Esophagus muscularis mucosa (tissue), 4 donors: Measurements from ENCODE around the gene COMMD9. TPM values are rescaled to one million over a fixed set of nuclear protein-coding genes. Genes with fewer than 3 reads are reported as not detected.
"Not testable (repeated sequence)": the region's sequence is repeated elsewhere in the genome, so short reads cannot be mapped to it uniquely, and the experiment has no call there.

ENCODE experiments used
- DNase-seq: peaks from one replicate; pipeline ENCODE4 v3.0.0-alpha.2; 2017; ENCODE audit errors: extremely low spot score
- H3K27ac ChIP-seq, 4 donors: fragments of 200-600 bp; sonication (generic); replicated peaks in 1 of 4; 1 replicate in 3 of 4; 2 replicates in 1 of 4; pipeline ENCODE4 v1.5.1; 2016 to 2019; ENCODE audit warnings: mild to moderate bottlenecking in 1 of 4
- H3K27me3 ChIP-seq, 4 donors: fragments of 200-600 bp; sonication (generic); one replicate each; pipeline versions ENCODE4 v1.5.1 to v1.6.0; 2016 to 2019
- H3K36me3 ChIP-seq, 4 donors: fragments of 200-600 bp; sonication (generic); one replicate each; pipeline ENCODE4 v1.5.1; 2016 to 2019
- H3K4me1 ChIP-seq, 4 donors: fragments of 200-600 bp; sonication (generic); one replicate each; pipeline ENCODE4 v1.5.1; 2016 to 2019
- H3K4me3 ChIP-seq, 4 donors: fragments of 200-600 bp; sonication (generic); 1 replicate in 2 of 4; 2 replicates in 2 of 4; pipeline ENCODE4 v1.5.1; 2016 to 2019; ENCODE audit warnings: mild to moderate bottlenecking in 4 of 4, moderate library complexity in 1 of 4
- H3K9me3 ChIP-seq, 4 donors: fragments of 200-600 bp; sonication (generic); 1 replicate in 3 of 4; 2 replicates in 1 of 4; pipeline ENCODE4 v1.5.1; 2016 to 2019
- EP300 ChIP-seq: sonication (generic); formaldehyde crosslinking; IDR thresholded peaks from one replicate; pipeline ENCODE4 v1.6.1; 2017; ENCODE audit warnings: antibody characterized with exemption
- POLR2A ChIP-seq: fragments of 450-650 bp; IDR thresholded peaks from one replicate; pipeline ENCODE4 v1.6.1; 2017; ENCODE audit warnings: antibody characterized with exemption, moderate library complexity, mild to moderate bottlenecking, low read depth
- POLR2AphosphoS5 ChIP-seq, 2 donors: sonication (generic); formaldehyde crosslinking; IDR thresholded peaks; one replicate each; pipeline ENCODE4 v1.6.1; 2017; ENCODE audit warnings: antibody characterized with exemption in 2 of 2
- WGBS: methylation state at CpG from one replicate; pipeline ENCODE4 v1.1.5; 2018; 5-methylcytosine and 5-hydroxymethylcytosine counted together
- intact Hi-C: fragments of 100-400 bp; cut with DNase I; formaldehyde crosslinking; loops from one replicate; pipeline ENCODE4 v1.15.1; 2023
- total RNA-seq, 4 donors: library from RNA; depleted of rRNA; stranded (reverse); fragments of >200 nt; gene quantifications; one replicate each; pipeline versions ENCODE4 v1.1.0 to v1.2.1, GENCODE V29; 2016
- TF ChIP-seq, protein P1 (sequence below), 3 experiments: fragments of 200-600 bp in 2 of 3; fragments of 450-650 bp in 1 of 3; sonication (generic) in 2 of 3; IDR thresholded peaks; one replicate each; pipeline ENCODE4 v1.5.1; 2017 to 2019; ENCODE audit warnings: antibody characterized with exemption in 3 of 3, mild to moderate bottlenecking in 2 of 3, moderate library complexity in 1 of 3

Gene COMMD9
- total RNA-seq, 4 donors from 2014 or later: 18.3 to 45.5 (median 27.7) TPM

DNA sequence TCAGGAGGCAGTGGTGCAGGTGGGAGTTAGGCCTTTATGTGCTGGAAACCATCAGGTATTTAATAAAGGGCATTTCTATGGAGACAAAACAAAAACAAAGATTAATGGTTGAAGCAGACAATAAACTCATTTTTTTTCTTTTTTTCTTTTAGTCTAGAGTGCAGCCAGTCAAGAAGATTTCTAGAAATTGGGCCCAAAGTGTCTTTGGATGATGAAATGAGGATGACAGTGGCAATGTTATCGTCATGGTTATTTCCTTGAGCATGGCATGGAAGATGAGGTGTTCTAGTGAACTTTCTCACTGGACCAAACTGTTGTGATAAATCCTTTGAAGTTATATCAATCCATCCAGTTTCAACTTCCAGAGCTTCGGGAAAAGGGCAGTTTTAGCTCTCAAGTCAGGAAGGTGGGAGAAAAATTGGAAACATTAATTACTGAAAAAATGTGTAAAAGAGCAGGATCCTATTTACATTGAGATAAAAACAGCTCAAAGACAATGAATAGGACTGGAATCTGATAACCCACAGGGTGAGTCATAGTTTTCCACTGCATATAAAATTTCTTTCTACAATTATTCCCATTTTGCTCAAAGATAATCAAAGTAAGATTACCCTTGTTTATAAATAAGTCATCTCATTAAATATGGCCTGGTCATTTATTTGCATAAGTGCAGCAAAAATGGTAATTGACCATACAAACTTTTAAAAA, 39.9 kb upstream of the COMMD9 start:
- no peak for TF ChIP-seq POLR2A
- no peak for TF ChIP-seq EP300
- TF ChIP-seq POLR2AphosphoS5 (IDR thresholded peaks at IDR 0.05): no peak
- TF ChIP-seq, protein P1, sequence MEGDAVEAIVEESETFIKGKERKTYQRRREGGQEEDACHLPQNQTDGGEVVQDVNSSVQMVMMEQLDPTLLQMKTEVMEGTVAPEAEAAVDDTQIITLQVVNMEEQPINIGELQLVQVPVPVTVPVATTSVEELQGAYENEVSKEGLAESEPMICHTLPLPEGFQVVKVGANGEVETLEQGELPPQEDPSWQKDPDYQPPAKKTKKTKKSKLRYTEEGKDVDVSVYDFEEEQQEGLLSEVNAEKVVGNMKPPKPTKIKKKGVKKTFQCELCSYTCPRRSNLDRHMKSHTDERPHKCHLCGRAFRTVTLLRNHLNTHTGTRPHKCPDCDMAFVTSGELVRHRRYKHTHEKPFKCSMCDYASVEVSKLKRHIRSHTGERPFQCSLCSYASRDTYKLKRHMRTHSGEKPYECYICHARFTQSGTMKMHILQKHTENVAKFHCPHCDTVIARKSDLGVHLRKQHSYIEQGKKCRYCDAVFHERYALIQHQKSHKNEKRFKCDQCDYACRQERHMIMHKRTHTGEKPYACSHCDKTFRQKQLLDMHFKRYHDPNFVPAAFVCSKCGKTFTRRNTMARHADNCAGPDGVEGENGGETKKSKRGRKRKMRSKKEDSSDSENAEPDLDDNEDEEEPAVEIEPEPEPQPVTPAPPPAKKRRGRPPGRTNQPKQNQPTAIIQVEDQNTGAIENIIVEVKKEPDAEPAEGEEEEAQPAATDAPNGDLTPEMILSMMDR (IDR thresholded peaks at IDR 0.05): no peak
- no peaks in the 10 kb centered on the region for H3K27me3 ChIP-seq
- no peak overlapping the region for H3K4me3 ChIP-seq
- 82% methylated on average over 2 of the region's 2 CpGs for WGBS
- peak; percentile 1 for DNase-seq
- no peaks in the 10 kb centered on the region for H3K36me3 ChIP-seq
- no peaks in the 10 kb centered on the region for H3K9me3 ChIP-seq
- intact Hi-C loops: no loop called here
- no peaks in the 10 kb centered on the region for H3K4me1 ChIP-seq
- no peak overlapping the region for H3K27ac ChIP-seq

DNA sequence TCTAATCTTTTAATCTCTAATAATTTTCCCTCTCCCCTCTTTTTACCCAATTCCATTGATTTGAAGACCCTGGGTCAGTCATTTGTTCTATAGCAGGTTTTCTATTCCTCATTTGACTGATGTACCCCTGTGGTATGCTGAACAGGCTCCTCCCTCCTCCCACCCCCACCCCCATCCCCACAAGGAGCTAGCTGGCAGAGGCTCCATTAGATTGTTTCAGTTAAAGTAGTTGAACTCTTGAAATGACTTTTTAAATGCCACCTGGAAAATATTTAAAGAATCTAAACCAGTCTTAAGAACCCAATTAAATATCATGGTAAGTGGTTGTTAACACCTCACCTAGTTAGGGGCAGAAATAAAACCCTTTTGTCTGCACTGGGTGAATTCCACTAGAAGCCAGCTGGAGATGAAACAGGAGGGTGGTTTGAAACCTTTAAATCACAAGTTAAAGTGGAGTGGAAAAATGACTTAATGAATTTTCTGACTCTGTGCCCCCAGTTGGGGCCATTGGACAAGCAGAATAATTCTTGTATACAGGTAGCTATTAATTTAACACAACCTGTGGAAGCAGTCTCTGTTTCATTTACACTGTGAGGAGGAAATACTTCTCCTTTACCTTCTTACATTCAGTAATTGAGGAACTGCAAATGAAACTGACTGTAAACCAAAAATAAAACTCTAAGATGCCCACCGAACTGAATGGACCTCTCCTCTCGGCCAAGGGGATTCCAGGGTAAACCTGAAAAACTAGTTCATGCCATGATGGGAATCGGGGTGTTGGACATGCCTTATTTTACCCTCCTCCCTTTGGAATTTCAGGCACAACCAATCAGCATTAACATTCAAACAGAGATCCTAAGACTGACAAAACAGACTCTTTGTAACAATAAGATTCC, 37.5 kb upstream of the COMMD9 start:
- Histone ChIP-seq H3K36me3 (no peaks in the 10 kb centered on the region), H3K4me1 (no peaks in the 10 kb centered on the region), H3K27me3 (no peaks in the 10 kb centered on the region), H3K27ac (no peak overlapping the region), H3K9me3 (no peaks in the 10 kb centered on the region), H3K4me3 (no peak overlapping the region)
- peak; percentile 8 for DNase-seq
- no peak for TF ChIP-seq POLR2AphosphoS5 (IDR thresholded peaks at IDR 0.05)
- no peak for TF ChIP-seq POLR2A
- TF ChIP-seq, protein P1 (IDR thresholded peaks at IDR 0.05): no peak
- no peak for TF ChIP-seq EP300
- 66% methylated on average over 3 of the region's 3 CpGs for WGBS
- intact Hi-C loops: no loop called here

DNA sequence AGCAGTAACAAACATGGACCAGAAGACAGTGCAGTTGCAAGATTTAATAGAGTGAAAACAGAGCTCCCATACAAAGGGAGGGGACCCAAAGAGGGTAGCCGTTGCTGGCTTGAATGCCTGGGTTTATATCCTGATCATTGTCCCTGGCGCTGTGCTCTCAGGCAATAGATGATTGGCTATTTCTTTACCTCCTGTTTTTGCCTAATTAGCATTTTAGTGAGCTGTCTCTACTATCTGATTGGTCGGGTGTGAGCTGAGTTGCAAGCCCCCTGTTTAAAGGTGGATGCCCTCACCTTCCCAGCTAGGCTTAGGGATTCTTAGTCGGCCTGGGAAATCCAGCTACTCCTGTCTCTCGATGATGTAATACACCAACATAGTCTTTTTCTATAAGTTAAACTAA, 36.2 kb upstream of the COMMD9 start:
- H3K4me1 ChIP-seq, DNase-seq, H3K9me3 ChIP-seq, H3K27me3 ChIP-seq, H3K27ac ChIP-seq, H3K36me3 ChIP-seq, intact Hi-C loops, H3K4me3 ChIP-seq: not testable (repeated sequence)
- WGBS: 88% methylated on average over 5 of the region's 5 CpGs

DNA sequence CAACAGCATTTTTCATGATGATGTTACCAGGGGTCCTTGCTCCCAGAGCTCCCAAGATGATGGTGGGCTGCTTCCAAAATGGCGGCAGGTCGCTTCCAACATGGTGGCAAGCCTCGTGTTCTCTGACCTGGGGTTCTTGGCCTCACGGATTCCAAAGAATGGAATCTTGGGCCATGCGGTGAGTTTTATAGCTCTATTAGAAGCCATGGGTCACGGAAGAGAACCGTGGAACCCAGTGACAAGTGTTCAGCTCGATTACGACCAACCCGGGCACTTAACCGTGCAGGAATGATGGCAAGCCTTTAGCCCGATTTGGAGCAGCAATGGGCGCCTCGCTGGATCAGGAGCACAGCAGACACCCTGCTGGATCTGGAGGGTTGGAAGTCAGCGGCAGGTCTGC, 35.7 kb upstream of the COMMD9 start:
- 96% methylated on average over 15 of the region's 15 CpGs for WGBS
- H3K27me3 ChIP-seq: not testable (repeated sequence)

DNA sequence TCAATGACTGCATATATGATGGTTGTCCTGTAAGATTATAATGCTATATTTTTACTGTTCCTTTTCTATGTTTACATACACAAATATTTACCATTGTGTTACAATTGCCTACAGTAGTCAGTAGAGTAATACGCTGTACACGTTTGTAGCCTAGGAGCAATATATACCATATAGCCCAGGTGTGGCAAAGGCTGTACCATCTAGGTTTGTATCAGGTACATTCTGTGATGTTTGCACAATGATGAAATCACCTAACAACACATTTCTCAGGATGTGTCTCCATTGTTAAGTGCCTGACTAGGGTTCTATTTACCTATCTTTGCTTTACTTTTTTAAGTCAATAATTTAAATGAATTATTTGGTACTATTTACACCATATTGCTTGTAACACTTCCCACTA, 28.8 kb upstream of the COMMD9 start:
- WGBS: 34% methylated on average over 2 of the region's 2 CpGs
- TF ChIP-seq EP300 (no peak), POLR2A (no peak)

More for the DNA sequence above, 35.7 kb upstream of the COMMD9 start:
- DNase-seq, H3K9me3 ChIP-seq, H3K4me3 ChIP-seq, H3K4me1 ChIP-seq, H3K36me3 ChIP-seq, intact Hi-C loops, H3K27ac ChIP-seq: not testable (repeated sequence)

DNA sequence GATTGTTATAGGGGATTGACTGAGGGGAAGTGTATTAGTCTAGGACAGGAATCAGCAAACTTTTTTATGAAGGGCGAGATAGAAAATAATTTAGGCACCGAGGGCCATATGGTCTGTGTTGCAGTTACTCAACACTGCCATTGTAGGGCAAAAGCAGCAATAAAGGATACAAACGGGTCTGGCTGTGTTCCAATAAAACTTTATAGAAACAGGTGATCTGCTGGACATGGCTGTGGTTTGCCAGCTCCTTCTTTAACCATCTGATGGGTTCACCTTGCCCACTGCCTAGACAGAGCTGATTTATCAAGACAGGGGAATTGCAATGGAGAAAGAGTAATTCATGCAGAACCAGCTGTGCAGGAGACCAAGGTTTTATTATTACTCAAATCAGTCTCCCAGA, 26.8 kb upstream of the COMMD9 start:
- TF ChIP-seq, protein P1 (IDR thresholded peaks at IDR 0.05): no peak
- TF ChIP-seq EP300: no peak
- TF ChIP-seq POLR2A: no peak
- no peak for TF ChIP-seq POLR2AphosphoS5 (IDR thresholded peaks at IDR 0.05)
- Histone ChIP-seq H3K27me3 (peaks cover 0 to 21% (median 0%) of the 10 kb centered on the region in 4 donors), H3K4me3 (no peak overlapping the region), H3K9me3 (no peaks in the 10 kb centered on the region), H3K4me1 (no peaks in the 10 kb centered on the region), H3K27ac (no peak overlapping the region), H3K36me3 (no peaks in the 10 kb centered on the region)
- no peak for DNase-seq
- intact Hi-C loops: no loop called here
- whole genome bisulfite sequencing: 57% methylated on average over 3 of the region's 3 CpGs

More for the DNA sequence above, 28.8 kb upstream of the COMMD9 start:
- Histone ChIP-seq H3K4me3 (no peak overlapping the region), H3K27ac (no peak overlapping the region), H3K36me3 (no peaks in the 10 kb centered on the region), H3K27me3 (peaks cover 0 to 9% (median 0%) of the 10 kb centered on the region in 4 donors), H3K9me3 (no peaks in the 10 kb centered on the region), H3K4me1 (no peaks in the 10 kb centered on the region)
- DNase-seq: no peak
- intact Hi-C loops: no loop called here
